HEK293T (cell line): ENCODE results near the gene RALB.
"Not testable (repeated sequence)": the region's sequence is repeated elsewhere in the genome, so short reads cannot be mapped to it uniquely, and the experiment has no call there.

Experiments used
- CTCF ChIA-PET: fragments of 350-600 bp; formaldehyde crosslinking; extraction: SDS; loops from one replicate; lab custom pipeline; 2021; ENCODE audit warnings: antibody characterized with exemption, inconsistent platforms; lab: Yijun Ruan, JAX
- POLR2A ChIA-PET: fragments of 350-600 bp; formaldehyde crosslinking; extraction: SDS; loops from one replicate; lab custom pipeline; 2020; ENCODE audit warnings: antibody characterized with exemption, inconsistent platforms; lab: Yijun Ruan, JAX
- DNase-seq: peaks from one replicate; pipeline ENCODE4 v3.0.0; 2012; ENCODE audit warnings: mixed read lengths; ENCODE audit errors: extremely low spot score
- ARNT ChIP-seq: fragments of 450-650 bp; IDR thresholded peaks from 2 replicates; pipeline ENCODE4 v1.6.1; 2017; ENCODE audit warnings: mild to moderate bottlenecking
- BHLHE40 ChIP-seq: fragments of 450-650 bp; IDR thresholded peaks from 2 replicates; pipeline ENCODE4 v1.6.1; 2016; ENCODE audit warnings: mild to moderate bottlenecking, moderate library complexity, borderline replicate concordance
- CTBP1 ChIP-seq: fragments of 450-650 bp; IDR thresholded peaks from 2 replicates; pipeline ENCODE4 v1.6.1; 2016; ENCODE audit warnings: borderline replicate concordance
- ELF4 ChIP-seq: fragments of 450-650 bp; IDR thresholded peaks from 2 replicates; pipeline ENCODE4 v1.6.1; 2017; ENCODE audit warnings: antibody characterized with exemption
- FOXA1 ChIP-seq: fragments of 450-650 bp; IDR thresholded peaks from 2 replicates; pipeline ENCODE4 v1.6.1; 2016; ENCODE audit warnings: mild to moderate bottlenecking
- FOXK2 ChIP-seq: fragments of 450-650 bp; IDR thresholded peaks from 2 replicates; pipeline ENCODE4 v1.6.1; 2016; ENCODE audit warnings: mild to moderate bottlenecking
- FOXM1 ChIP-seq: fragments of 450-650 bp; IDR thresholded peaks from 2 replicates; pipeline ENCODE4 v1.6.1; 2017; ENCODE audit warnings: mild to moderate bottlenecking, borderline replicate concordance
- HDGF ChIP-seq: fragments of 450-650 bp; IDR thresholded peaks from 2 replicates; pipeline ENCODE4 v1.6.1; 2017; ENCODE audit warnings: antibody characterized with exemption, borderline replicate concordance
- L3MBTL2 ChIP-seq: fragments of 450-650 bp; conservative IDR thresholded peaks from 2 replicates; pipeline ENCODE4 v1.6.1; 2016; ENCODE audit warnings: mild to moderate bottlenecking
- LEF1 ChIP-seq: fragments of 450-650 bp; IDR thresholded peaks from 2 replicates; pipeline ENCODE4 v1.6.1; 2017; ENCODE audit warnings: mild to moderate bottlenecking, borderline replicate concordance
- NFRKB ChIP-seq: fragments of 450-650 bp; IDR thresholded peaks from 2 replicates; pipeline ENCODE4 v1.6.1; 2016; ENCODE audit warnings: mild to moderate bottlenecking, moderate library complexity
- SP1 ChIP-seq: fragments of 450-650 bp; IDR thresholded peaks from 2 replicates; pipeline ENCODE4 v1.6.1; 2017
- SUZ12 ChIP-seq: fragments of 450-650 bp; IDR thresholded peaks from 2 replicates; pipeline ENCODE4 v1.6.1; 2016; ENCODE audit warnings: mild to moderate bottlenecking
- TARDBP ChIP-seq: fragments of 450-650 bp; IDR thresholded peaks from 2 replicates; pipeline ENCODE4 v1.6.1; 2016
- ZNF384 ChIP-seq: fragments of 450-650 bp; IDR thresholded peaks from 2 replicates; pipeline ENCODE4 v1.6.1; 2016
- TF ChIP-seq, protein P1 (sequence below): fragments of 450-650 bp; IDR thresholded peaks from 2 replicates; pipeline ENCODE4 v1.6.1; 2016

The RALB gene

DNA sequence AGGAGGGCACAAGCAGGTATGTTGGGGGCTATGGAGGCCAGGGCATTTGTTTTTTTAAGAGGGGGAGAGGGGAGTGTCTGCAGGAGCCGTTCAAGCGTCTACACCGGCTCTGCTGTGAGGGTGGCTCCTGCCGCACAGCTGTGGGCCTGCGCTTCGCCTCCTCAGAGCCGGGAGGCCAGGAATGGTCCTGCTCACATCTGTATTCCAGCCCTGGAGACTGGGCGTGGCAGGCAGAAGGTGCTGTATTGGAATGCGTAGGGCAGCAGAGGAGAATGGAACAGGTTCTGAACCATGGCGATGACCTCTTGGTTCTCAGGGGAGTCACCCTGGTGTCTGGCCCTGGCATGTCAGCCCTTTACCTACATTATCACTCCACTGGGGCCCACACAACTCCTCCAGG, 66.5 kb downstream of the RALB start:
- CTCF ChIA-PET, result no interaction called here
- POLR2A ChIA-PET, result no interaction called here
- no peak for TF ChIP-seq CTBP1
- no peak for TF ChIP-seq FOXM1
- TF ChIP-seq SUZ12, result no peak
- TF ChIP-seq BHLHE40, result no peak
- no peak for TF ChIP-seq SP1
- TF ChIP-seq, protein P1, sequence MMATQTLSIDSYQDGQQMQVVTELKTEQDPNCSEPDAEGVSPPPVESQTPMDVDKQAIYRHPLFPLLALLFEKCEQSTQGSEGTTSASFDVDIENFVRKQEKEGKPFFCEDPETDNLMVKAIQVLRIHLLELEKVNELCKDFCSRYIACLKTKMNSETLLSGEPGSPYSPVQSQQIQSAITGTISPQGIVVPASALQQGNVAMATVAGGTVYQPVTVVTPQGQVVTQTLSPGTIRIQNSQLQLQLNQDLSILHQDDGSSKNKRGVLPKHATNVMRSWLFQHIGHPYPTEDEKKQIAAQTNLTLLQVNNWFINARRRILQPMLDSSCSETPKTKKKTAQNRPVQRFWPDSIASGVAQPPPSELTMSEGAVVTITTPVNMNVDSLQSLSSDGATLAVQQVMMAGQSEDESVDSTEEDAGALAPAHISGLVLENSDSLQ, result no peak
- TF ChIP-seq LEF1, result no peak
- TF ChIP-seq TARDBP, result no peak
- DNase-seq, result no peak

- no peak for DNase-seq
- CTCF ChIA-PET, result no interaction called here
- TF ChIP-seq FOXA1 (no peak), NFRKB (no peak), BHLHE40 (no peak), SUZ12 (no peak), HDGF (no peak), ARNT (no peak), ELF4 (no peak), FOXM1 (no peak), L3MBTL2 (no peak), TARDBP (no peak), CTBP1 (no peak), SP1 (no peak), ZNF384 (no peak), FOXK2 (no peak), LEF1 (no peak)
- TF ChIP-seq, protein P1, result no peak
- POLR2A ChIA-PET, result no interaction called here
Measured at GRCh38 chr2:120319686-120320317, 67.2 kb downstream of the RALB start.

GRCh38 chr2:120320318-120320851, 67.7 kb downstream of the RALB start:
- TF ChIP-seq LEF1 (no peak), FOXK2 (no peak)
- CTCF ChIA-PET, result no interaction called here
- no peak for DNase-seq

GRCh38 chr2:120320887-120321556, 68.4 kb downstream of the RALB start:
- DNase-seq, POLR2A ChIA-PET, CTCF ChIA-PET: not testable (repeated sequence)

More at GRCh38 chr2:120320318-120320851, 67.7 kb downstream of the RALB start:
- POLR2A ChIA-PET, result no interaction called here

DNA sequence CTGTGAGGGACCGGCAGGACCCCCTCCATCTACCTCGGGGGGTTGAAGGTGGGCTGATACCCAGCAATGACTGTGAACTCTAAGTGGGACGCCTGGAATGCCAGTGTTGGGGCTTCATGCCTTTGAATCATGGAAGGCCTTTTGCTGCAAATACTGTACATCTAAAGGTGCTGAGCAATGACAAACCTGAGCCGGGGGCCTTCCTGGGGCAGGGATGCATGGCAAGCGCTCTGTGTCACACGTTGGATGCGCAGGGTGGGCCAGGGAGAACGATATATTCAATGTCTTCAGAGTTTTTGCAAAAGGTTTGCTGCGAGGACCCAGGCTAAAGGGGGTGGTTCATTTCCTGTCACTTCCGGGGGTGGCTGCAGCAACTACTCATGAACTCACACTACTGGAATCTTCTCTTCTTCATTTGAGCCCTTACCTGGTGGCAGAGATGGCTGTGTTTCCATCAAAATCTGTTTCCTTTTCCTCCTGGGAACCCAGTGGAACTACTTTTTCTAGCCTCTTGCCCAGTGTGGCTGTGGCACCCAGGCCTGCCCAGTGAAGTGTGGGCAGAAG, 69.2 kb downstream of the RALB start:
- DNase-seq, result no peak
- POLR2A ChIA-PET, result no interaction called here
- CTCF ChIA-PET, result no interaction called here
- TF ChIP-seq L3MBTL2, result no peak
- TF ChIP-seq SP1, result no peak
- TF ChIP-seq FOXA1, result no peak

- TF ChIP-seq SUZ12 (no peak), FOXA1 (no peak), FOXM1 (no peak), ELF4 (no peak), ARNT (no peak), LEF1 (no peak), L3MBTL2 (no peak), HDGF (no peak), CTBP1 (no peak)
- TF ChIP-seq, protein P1, result no peak
- DNase-seq, result no peak
- ChIA-PET CTCF (no interaction called here), POLR2A (no interaction called here)
Measured at GRCh38 chr2:120322329-120322728, 69.7 kb downstream of the RALB start.

- ChIA-PET CTCF (interaction anchor here (0.6 to 2.2 kb wide), 3 partner anchors 10 to 757 kb away, joined by 3 to 9 read pairs (median 3); no protein-coding TSS in a partner anchor), POLR2A (no interaction called here)
- TF ChIP-seq TARDBP (no peak), FOXK2 (no peak), ELF4 (no peak), L3MBTL2 (no peak), ZNF384 (no peak), SP1 (no peak), CTBP1 (no peak), ARNT (no peak)
- TF ChIP-seq, protein P1, result no peak
- DNase-seq, result no peak
Measured at GRCh38 chr2:120323214-120323613, 70.6 kb downstream of the RALB start.
